GM18951 (cell line): ENCODE data around the gene SELPLG.

Source experiments
- POLR2A ChIP-seq: IDR thresholded peaks from 4 replicates; pipeline ENCODE4 v1.6.1; 2011; ENCODE audit warnings: mild to moderate bottlenecking; ENCODE audit not compliant: insufficient read length, insufficient read depth; ENCODE audit errors: extremely low read depth
- in situ Hi-C: fragments of 300-500 bp; cut with MboI; formaldehyde crosslinking; loops from one replicate; pipeline ENCODE4 v1.12.0; 2022; ENCODE audit warnings: low sequenced_read_pairs, mixed read lengths, inconsistent platforms; ENCODE audit not compliant: unreplicated experiment

Gene SELPLG

DNA sequence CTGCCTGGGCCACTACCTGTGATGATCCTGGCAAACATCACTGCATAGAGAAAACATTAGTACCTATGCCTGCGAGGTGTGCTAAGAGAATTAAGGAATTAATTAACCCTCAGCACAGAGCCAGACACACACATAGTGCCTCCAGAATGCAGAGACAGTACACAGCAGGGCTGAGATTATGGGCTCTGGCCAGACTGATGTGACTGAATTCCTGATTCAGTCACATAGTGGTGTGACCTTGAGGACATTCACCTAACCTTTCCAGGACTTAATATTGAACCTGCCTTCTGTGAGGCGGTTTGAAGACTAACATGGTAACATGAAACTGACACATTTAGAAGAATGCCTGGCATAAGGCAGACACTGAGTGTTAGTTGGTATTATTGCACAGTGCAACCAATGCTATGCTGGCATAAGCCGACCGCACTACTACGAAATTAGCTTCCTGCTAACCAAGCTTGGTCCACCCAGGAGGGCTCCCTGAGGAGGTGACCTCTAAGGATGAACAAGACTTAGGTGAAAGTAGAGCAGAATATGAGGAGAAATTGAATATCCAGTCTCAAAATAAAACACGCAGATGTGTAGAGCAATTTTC, 32.0 kb upstream of the SELPLG start:
- no peak for TF ChIP-seq POLR2A
- in situ Hi-C loops, result loop anchor here (10.0 to 25.0 kb wide), 3 partner anchors 139 to 397 kb away; partner anchors contain the start of gene USP30

DNA sequence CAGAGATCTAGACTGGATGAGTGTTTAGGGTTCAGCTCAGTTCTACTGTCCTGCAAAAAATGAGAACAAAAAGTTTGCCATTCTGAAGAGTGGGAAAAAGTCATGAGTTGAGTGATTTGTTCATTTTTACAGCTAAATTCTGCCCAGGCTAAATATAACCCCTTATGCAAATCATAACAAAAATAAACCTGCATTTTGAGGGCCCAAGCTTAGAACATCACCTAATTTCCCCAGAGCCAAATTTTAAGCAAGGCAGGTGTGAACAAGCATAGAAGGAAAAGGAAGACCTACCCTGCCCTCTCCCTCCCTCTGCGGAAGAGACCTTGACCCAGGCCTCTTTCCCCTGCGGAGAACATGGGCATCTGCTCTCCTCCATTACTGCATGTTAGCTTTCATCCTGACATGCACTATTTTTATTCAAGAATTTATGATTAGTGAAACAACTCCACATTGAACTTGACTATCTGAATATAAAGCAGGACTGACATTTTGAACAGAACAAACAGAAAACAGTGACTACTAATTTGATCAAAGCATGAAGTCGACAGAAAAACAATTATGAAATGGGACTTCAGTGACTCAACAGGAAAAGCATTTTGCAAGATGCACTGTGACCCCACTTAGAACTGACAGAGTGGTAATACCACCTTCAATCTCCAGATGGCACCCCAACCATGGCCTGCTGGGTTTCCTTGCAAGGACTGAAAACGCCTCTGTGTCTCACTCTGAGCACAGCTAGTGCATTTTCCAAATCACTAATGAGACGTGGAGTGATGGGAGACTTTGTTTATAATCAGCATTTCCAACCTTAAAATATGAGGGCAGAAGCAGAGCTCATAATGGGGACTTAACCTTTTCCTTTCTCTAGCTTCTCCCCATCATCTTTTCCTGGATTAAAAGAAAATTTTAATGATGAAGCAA, 30.9 kb upstream of the SELPLG start:
- in situ Hi-C loops, result loop anchor here (10.0 to 25.0 kb wide), 3 partner anchors 140 to 398 kb away; partner anchors contain the start of gene USP30
- TF ChIP-seq POLR2A, result peak; percentile 38

DNA sequence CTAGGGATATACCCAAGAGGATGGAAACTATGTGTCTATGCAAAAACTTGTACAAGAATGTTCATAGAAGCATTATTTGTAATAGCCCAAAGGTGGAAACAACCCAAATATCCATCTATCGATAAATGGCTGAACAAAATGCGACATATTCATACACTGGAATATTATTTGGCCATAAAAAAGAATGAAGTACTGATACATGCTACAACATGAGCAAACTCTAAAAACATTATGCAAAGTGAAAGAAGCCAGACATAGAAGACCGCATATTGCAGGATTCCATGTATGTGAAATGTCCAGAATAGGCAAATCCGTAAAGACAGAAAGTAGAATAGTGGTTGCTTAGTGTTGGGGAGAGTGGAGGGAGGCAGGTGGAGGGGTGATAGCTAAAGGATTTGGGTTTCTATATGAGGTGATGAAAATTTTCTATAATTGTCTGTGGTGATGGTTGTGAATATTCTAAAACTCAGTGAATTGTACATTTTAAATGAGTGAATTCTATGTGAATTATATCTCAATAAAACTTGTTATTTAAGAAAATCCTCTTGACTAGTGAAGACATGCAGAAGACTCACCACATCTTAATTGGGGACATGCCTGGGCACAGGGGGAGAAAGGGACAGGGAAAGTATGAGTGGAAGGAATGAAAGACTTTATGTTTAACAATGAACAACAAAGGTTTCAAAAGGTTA, 29.8 kb upstream of the SELPLG start:
- TF ChIP-seq POLR2A, result no peak
- in situ Hi-C loops, result loop anchor here (10.0 to 25.0 kb wide), 3 partner anchors 141 to 399 kb away; partner anchors contain the start of gene USP30

DNA sequence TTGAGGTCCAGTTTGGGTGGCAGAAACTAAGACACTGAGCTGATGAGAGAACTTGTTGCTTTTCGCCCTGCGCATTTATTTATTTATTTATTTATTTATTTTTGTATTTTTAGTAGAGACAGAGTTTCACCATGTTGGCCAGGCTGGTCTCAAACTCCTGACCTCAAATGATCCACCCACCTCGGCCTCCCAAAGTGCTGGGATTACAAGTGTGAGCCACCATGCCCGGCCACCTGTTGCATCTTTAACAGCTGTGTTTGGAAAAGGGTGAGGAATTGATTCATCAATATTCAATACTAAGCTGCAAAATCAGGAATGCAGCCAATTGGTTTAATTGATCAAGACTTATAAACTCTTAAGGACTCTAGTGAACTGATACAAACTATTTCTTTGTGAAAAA, 24.4 kb upstream of the SELPLG start:
- in situ Hi-C loops, result loop anchor here (25.0 kb wide), 2 partner anchors 279 to 404 kb away; partner anchors contain the start of gene USP30

DNA sequence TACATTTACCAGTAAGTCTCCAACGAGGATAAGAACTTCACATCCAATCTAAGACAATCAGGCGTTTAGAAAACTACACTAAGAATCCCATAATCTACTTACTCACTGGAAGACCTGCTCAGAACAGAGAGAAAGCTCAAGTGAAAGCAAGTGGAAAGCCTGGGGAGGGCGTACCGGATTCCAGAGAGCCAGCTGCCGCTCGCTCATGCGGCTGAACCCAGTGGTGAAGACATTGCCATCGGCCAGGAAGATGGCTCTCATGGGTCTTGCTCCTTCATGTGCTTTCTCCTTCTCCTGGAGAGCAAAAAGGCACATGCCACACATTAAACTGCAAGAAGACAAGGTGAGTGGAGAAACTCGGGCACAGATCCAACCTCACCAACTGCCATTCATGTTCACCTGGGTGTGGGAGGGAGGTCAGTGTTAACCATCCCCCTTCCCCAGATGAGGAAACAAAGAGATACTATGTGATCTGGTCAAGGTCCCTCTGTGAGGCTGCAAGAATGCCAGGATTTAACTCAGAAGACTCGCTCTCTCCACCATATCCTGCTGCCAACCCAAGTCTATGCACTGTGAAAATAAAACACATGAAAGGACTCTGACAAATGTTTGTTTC, 23.5 kb upstream of the SELPLG start:
- in situ Hi-C loops, result loop anchor here (25.0 kb wide), 2 partner anchors 280 to 405 kb away; partner anchors contain the start of gene USP30
- TF ChIP-seq POLR2A, result no peak

DNA sequence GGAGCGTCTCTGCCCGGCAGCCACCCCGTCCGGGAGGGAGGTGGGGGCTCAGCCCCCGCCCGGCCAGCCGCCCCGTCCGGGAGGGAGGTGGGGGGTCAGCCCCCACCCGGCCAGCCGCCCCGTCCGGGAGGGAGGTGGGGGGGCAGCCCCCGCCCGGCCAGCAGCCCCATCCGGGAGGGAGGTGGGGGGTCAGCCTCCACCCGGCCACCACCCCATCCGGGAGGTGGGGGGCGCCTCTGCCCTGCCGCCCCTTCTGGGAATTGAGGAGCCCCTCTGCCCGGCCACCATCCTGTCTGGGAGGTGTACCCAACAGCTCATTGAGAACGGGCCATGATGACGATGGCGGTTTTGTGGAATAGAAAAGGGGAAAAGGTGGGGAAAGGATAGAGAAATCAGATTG, 22.6 kb upstream of the SELPLG start:
- in situ Hi-C loops, result loop anchor here (25.0 kb wide), 2 partner anchors 281 to 406 kb away; partner anchors contain the start of gene USP30

DNA sequence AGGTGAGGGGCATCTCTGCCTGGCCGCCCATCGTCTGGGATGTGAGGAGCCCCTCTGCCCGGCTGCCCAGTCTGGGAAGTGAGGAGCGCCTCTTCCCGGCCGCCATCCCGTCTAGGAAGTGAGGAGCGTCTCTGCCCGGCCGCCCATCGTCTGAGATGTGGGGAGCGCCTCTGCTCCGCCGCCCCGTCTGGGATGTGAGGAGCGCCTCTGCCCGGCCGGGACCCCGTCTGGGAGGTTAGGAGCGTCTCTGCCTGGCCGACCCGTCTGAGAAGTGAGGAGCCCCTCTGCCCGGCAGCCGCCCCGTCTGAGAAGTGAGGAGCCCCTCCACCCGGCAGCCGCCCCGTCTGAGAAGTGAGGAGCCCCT, 22.1 kb upstream of the SELPLG start:
- in situ Hi-C loops, result loop anchor here (25.0 kb wide), 2 partner anchors 282 to 407 kb away; partner anchors contain the start of gene USP30

DNA sequence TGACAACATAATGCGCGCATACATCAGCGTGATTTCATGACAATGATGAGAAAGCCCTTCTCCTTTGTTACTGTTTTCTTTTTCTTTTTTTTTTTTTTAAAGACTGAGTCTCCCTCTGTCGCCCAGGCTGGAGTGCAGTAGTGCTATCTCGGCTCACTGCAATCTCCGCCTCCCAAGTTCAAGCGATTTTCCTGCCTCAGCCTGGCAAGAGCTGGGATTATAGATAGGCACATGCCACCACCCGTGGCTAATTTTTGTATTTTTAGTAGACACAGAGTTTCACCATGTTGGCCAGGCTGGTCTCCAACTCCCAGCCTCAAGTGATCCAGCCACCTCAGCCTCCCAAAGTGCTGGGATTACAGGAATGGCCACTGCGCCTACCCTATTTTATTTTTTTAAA, 20.9 kb upstream of the SELPLG start:
- in situ Hi-C loops, result loop anchor here (25.0 kb wide), 2 partner anchors 283 to 408 kb away; partner anchors contain the start of gene USP30

DNA sequence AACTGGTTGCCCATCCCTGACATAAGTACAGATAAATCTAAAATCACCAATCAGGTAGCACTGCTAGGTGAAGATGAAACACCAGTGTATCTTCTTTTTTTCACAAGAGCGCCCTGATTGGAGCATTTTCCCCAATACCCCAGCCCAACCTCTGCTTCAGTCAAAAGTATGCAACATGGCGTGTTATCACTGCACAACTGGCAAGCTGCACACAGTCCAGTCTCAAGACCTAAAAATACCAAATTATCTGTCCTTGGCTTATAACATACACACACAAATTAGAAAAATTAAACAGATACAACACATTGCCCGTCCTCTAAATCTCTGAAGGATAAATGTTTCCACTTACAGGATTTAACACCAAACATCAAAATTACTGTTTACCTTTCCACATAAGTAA, 20.2 kb upstream of the SELPLG start:
- no peak for TF ChIP-seq POLR2A
- in situ Hi-C loops, result loop anchor here (25.0 kb wide), 2 partner anchors 283 to 408 kb away; partner anchors contain the start of gene USP30

DNA sequence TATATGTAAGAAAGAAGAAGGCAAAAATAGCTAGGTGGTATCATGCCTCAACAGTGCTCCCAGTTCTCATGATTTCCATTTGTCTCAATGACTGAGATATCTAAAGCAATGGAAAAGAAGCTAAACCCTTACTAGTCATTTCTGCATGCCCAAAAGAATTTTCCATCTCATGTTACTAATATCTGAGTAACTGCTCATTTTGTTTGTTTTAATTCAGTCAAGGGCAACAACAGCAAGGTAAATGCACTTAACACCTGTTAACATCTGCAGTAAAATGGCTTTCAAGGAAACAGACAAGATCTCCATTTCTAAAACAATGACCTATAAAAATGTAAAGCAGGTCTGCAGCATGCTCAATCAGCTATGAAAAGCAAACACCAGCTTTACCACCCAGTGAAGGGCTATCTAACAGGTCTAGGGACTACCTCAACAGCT, 19.4 kb upstream of the SELPLG start:
- in situ Hi-C loops, result loop anchor here (25.0 kb wide), 2 partner anchors 284 to 409 kb away; partner anchors contain the start of gene USP30
- TF ChIP-seq POLR2A, result no peak

DNA sequence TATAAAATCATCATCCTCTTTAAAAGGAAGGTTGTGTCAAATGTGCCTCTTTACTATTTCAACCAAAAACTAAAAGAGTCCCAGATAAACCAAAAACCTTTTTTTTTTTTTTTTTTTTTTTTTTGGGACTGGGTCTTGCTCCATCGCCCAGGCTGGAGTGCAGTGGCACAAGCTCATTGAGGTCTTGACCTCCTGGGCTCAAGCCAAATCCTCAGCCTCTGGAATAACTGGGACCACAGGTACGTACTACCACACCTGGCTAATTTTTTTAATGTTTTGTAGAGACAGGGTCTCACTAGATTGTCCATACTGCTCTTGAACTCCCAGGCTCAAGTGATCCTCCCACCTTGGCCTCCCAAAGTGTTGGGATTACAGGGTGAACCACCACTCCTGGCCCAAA, 16.4 kb upstream of the SELPLG start:
- no peak for TF ChIP-seq POLR2A
- in situ Hi-C loops, result loop anchor here (25.0 kb wide), 2 partner anchors 287 to 412 kb away; partner anchors contain the start of gene USP30

DNA sequence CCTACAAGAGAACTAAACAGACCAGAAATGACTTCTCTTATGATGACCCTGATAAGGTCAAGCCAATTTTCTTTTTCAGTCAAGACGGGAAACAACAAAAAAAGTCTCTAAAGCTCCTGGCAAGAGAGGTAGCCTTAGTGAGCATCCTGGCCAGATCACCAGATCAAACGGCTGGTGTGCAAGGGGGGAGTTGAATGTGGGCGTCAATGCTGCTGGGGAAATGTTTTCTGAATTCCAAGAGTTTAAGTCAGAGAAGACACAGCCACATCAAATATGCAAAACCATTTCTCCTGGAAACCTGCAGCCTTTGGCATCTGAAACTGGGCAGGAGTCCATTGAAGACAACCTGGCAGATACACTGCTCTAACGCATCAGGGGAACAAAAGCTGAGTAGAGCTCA, 16.0 kb upstream of the SELPLG start:
- in situ Hi-C loops, result loop anchor here (25.0 kb wide), 2 partner anchors 288 to 413 kb away; partner anchors contain the start of gene USP30
- no peak for TF ChIP-seq POLR2A

DNA sequence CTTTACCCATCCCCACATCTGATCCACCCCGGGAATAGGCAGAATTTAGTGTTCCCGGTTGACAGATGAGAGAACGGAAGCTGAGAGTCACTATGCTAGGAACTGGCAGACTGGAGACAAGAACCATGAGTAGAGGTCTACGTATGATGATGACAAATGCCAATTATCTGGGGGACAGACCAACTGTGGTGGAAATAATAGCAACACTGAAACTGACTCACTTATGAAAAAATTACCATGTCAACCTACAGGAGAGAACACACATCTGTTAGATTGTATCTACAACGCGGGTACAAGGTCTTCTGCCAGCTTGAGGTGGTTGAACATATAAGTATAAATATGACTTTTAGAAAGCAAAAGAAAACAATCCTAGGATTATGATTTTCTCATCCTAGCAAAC, 15.4 kb upstream of the SELPLG start:
- TF ChIP-seq POLR2A, result no peak
- in situ Hi-C loops, result no loop called here

DNA sequence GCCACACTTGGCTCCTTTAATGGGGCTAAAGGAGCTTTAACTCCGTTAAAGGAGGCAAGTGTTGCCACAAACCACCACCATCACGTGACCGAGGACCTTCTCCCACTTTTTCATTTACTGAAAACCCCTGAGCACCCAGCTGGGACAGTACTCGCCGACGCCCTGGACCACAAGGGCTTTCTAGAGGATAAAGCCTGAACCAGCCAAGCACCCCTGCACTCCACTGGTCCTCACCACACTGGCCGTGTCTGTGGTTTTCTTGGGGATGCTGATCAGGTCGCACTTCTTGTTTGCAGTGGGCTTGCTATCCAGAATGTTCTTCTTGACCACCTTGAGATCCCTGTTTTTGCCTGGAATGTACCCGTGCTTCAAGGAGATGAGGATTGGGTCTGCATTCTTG, 14.7 kb upstream of the SELPLG start:
- no peak for TF ChIP-seq POLR2A
- in situ Hi-C loops, result no loop called here
